ENCODE data around the gene TAF1B.
"Not testable (repeated sequence)": the region's sequence is repeated elsewhere in the genome, so short reads cannot be mapped to it uniquely, and the experiment has no call there.

The TAF1B gene

DNA sequence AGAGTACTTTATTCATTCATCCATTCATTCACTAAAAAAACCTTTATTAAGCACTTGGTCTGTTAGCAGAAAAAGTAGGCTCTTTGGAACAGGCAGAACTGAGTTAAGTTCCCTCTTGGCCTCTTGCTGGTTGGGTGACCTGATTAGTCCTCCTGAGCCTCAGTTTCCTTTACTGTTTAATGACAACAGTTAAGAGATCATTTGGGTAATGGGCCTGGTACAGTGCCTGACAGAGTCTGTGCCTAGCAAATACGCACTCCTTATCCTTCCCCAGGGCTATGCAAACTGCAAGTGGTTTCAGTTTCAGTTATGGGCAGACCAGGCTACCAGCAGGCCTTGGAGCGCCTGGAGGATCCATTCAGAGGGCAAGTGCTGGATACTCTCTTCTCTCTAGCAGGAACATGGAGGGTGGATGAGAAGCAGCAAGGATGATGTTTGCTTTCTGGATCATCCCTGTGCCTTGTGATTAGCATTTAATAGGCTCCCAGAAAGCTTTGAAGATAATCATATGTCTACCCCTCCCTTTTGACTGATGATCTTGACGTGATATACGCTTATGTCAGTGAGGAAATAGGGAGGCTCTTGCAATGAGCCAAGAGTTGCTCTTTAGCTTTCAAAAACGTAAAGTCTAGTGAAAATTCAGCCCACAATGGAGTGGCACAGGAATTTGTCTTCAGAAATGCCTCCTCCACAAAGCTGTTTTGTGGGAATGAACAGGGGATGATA lies 12.4 kb upstream of the TAF1B start:
- DNase-seq = no peak

DNA sequence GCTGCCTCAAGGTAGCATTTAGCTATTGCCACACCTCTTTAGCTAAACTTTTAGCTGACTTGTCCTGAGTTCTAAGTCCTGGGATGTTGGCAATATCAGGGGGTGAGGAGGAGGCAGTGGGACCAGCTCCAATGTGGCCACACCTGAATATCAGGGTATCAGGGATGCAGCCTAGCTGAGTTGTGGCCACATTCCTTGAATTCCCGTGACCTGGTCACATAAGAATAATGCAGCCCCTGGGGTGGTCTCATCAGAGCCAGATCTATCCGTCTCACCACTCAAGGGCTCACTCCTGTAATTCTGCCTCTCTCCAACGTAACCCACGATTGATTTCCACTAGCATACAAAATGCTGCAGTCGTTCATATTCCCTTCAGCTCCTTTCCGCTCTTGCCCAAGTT lies 11.6 kb upstream of the TAF1B start:
- DNase-seq = no peak

DNA sequence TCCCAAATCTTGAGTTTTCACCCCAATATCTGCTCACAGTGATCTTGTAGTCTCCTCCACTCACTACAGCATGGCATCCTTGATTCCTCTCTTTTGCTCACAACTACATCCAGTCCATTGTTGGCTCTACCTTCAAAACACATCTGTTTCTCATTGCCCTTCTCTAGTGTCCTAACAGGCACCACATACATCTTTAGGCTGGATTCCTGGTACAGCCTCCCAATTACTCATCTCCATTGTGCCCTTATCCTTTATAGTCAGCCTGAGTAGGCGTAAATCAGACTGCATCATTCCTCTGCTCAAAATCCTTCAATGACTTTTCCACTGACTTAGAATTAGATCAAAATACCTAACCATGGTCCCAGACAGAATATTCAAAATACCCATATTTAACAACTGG lies 10.7 kb upstream of the TAF1B start:
- no peak for DNase-seq

DNA sequence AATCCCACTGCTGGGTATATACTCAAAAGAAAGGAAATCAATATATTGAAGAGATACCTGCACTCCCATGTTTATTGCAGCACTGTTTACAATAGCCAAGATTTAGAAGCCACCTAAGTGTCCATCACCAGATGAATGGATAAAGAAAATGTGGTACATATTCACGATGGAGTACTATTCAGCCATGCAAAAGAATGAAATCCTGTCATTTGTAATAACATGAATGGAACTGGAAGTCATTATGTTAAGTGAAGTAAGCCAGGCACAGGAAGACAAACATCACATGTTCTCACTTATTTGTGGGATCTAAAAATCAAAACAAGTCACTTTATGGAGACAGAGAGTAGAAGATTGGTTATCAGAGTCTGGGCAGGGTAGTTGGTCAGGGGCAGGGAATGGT lies 8.2 kb upstream of the TAF1B start:
- not testable (repeated sequence) for DNase-seq

DNA sequence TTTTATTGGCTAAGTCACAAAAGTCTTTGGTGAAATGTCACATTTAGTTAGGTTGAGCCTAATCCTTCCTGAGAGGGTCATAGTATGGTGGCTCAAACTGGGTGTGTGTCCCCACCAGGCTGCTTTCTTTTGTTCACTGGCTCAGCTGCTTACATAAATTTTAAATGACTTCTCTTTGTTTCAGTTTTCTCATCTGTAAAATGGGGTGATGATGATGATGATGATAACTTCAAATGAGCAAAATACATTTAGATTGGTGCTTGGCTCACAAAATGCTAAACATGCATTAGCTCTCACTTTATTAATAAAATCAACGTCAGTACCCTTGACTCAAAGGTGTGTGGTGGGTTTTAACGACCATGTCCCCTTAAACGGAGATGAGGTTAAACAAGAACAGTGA lies 7.2 kb upstream of the TAF1B start:
- DNase-seq = no peak

DNA sequence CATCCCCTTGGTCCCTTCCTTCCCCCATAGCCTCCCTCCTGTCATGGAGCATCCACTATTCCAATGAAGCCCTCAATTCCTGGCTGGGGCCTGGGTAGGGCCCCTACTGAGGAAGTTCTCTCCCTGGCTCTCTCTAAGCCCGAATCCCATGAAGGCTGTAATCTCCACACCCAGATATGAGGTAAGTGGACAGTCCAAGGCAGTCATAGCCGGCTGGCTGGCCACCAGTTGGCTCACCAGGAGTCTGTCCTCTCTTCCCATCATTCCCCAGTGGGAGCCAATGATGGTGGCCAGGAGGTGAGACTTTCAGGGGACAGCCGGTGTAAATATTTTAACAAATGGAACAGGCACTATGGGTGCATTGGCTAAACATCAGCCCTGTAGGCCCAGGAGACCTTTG lies 6.8 kb upstream of the TAF1B start:
- DNase-seq = no peak

DNA sequence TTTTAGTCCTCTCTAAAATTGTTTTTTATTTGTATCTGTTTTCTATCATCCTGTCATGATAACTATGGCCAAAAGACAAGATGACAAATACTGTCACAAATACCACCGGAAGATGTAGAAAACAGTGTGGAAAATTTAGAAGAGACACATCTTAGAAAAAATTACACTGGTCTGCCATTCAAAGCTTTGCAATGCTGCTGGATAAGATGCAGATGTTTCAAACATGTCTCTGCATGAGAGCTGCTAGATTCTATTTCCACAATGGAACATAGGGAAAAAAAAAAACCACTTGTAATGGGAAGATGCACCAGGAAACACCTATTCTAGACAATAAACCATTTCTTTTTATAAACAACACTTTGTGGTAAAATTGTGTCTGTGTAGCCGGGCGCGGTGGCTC lies 5.8 kb upstream of the TAF1B start:
- DNase-seq = no peak

DNA sequence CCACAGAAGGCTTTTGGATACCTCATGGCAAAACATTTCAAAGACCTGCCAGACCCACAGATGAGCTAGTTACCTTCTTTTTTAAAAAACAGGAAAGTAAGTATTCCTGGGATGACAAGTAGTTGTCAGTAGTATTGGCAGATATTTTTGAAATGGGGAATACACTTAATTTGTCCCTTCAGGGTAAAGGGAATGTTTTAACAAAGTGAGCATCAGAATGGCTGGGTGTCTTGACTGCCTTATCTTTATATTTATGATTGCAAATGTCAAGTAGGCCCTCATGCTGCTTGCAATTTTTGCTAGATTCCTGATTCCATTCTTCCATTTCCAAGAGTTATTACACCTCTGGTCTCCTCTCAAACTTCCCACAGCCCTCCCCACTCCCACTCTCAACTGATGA lies 4.9 kb upstream of the TAF1B start:
- DNase-seq = no peak

DNA sequence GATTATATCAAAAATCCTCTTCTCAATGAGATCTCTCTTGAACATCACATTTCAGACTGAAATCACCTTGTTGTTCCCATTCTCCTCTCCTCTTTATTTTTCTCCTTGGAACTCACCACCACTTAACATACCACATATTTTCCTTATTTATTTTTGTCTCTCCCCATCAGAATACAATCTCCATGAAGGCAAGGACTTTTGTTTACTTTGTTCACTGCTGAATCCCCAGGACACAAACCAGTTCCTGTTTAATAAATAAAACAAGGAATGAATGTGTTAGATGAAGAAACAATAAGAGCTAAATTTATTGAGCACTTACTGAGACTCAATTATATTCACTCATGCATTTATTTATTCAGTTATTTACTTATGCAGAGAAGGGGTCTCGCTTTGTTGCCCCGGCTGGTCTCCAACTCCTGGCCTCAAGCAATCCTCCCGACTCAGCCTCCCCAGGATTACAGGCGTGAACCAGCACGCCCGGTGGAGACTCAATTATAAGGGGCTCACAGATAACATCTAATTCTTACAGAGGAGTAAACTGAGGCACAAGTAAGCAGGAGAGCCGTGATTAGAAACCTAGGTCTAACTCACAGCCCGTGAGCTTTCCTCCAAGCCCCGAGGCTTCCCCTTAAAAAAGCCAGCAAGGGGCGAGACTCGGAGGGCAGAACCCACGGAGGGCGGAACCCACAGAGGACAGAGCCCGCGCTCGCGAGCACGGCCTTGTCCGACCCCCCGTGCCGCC lies 616 bp upstream of the TAF1B start:
- peak in 1 of 58 donors; percentile 43 for DNase-seq

DNA sequence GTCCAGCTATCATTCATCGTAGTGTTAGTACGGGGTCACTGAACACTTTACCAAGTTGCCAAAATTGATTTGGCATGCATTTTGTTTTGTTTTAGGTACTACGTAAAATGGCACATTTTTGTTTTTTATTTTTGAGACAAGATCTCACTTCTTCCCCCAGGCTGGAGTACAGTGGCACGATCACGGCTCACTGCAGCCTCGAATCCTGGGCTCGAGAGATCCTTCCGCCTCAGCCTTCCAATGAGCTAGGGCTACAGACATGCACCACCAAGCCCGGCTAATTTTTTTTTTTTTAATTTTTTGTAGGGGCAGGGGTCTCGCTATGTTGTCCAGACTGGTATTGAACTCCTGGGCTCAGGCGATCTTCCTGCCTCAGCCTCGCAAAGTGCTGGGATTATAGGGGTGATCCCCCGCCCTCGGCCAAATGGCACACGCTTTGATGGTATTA lies 786 bp downstream of the TAF1B start:
- DNase-seq = peak in 2 of 58 donors; percentile 4 to 11

DNA sequence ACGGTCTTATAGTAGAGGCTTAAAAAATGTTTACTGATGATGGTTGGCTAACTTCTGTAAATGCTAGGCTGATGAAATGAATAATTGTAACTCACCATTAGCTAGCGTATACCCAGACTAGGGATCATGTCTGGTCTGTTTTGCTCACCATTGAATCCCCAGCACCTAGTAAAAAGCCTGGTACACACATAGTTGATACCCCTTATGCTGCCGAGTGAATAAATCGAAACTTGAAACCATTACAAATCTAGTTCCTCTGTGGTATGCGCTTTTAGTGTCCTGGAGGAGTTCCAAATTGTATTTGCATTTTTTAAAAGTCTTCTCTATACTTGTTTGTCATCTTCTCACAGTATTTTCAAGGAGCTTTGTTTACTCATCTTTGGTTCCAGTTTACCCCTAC lies 1.3 kb downstream of the TAF1B start:
- no peak for DNase-seq

DNA sequence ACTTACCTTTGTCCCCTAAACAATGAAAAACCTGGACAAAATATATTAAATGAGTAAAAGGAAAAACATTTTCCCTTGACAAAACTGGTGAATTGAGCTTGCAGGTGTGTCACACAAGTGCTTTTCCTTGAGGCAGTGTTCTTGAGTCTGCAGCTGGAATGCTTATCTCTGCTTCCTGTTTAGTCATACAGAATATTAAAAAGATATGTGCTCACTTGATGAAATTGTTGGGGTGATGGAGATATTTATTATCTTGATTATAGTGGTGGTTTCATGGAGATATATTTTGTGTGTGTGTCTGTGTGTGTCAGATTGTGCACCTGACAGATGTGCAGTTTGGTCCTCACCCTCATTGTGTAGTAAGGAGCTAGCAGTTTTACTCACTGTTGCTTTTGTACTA lies 3.3 kb downstream of the TAF1B start:
- no peak for DNase-seq

DNA sequence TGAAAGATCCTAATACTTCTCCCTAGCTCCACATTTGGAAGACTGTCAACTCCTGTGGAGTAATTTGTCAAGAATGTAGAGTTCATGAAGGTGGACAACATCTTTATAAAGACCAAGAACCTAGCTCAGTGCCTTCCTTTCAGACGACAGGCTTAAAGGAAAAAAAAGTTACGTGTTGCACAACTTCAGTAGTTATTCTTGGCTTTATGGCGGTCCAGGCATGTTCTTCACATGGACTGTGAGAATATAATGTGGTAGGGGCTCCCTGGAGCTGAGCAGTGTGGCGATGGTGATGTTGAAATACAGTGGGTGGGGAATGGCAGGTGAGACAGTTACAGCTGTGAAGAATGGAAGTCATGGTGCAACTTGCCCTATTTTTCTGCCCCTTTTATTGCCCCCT lies 3.9 kb downstream of the TAF1B start:
- DNase-seq = no peak

DNA sequence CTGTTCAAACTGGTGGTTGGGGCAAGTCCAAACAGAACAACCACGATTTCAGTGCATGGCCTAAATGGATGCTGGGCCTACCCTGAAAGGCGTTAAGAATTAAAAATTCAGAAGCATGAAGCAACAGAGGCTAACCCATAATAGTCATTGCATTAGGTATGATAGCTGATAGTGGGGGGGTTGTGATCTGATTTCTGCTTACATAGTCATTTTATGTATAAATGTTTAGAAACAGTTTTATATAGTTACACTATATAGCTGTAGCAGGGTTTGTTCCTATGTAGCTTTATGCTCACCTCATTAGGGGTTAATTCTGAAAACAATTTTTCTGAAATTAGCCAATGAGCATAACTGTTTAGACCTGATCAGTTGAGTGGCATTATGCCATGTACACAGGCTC lies 9.6 kb downstream of the TAF1B start:
- DNase-seq = no peak

DNA sequence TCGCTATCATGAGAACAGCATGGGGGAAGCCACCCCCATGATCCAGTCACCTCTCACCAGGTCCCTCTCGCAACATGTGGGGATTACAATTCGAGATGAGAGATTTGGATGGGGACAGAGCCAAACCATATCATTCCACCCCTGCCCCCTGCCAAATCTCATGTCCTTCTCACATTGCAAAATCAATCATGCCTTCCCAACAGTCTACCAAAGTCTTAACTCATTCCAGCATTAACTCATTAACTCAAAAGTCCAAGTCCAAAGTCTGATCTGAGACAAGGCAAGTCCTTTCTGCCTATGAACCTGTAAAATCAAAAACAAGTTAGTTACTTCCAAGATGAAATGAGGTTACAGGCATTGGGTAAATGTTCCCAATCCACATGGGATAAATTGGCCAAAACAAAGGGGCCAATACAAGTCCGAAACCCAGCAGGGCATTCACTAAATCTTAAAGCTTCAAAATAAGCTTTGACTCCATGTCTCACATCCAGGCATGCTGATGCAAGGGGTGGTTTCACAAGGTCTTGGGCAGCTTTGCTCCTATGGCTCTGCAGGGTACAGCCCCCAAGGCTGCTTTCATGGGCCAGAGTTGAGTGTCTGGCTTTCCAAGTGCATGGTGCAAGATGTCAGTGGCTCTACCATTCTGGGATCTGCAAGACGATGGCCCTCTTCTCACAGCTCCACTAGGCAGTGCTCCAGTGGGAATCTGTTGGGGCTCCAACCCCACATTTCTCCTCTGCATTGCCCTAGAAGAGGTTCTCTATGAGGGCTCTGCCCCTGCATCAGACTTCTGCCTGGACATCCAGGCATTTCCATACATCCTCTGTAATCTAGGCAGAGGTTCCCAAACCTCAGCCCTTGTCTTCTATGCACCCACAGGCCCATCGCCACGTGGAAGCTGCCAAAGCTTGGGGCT lies 14.8 kb downstream of the TAF1B start:
- DNase-seq = no peak

DNA sequence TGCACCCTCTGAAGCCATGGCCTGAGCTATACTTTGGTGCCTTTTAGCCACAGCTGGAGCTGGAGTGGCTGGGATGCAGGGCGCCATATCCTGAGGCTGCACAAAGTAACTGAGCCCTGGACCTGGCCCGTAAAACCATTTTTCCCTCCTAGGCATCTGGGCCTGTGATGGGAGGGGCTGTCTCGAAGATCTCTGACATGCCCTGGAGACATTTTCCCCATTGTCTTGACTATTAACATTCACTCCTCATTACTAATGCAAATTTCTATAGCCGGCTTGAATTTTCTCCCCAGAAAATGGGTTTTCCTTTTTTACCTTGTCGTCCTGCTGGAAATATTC lies 15.4 kb downstream of the TAF1B start:
- DNase-seq = no peak

DNA sequence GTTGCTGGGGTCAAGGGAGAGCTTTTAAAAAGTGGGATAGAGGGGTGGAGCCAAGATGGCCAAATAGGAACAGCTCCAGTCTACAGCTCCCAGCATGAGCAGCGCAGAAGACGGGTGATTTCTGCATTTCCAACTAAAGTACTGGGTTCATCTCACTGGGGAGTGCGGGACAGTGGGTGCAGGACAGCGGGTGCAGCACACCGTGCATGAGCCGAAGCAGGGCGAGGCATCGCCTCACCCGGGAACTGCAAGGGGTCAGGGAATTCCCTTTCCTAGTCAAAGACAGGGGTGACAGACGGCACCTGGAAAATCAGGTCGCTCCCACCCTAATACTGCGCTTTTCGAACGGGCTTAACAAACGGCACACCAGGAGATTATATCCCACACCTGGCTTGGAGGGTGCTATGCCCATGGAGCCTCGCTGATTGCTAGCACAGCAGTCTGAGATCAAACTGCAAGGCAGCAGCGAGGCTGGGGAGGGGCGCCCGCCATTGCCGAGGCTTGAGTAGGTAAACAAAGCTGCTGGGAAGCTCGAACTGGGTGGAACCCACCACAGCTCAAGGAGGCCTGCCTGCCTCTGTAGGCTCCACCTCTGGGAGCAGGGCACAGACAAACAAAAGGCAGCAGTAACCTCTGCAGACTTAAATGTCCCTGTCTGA lies 17.8 kb downstream of the TAF1B start:
- not testable (repeated sequence) for DNase-seq

DNA sequence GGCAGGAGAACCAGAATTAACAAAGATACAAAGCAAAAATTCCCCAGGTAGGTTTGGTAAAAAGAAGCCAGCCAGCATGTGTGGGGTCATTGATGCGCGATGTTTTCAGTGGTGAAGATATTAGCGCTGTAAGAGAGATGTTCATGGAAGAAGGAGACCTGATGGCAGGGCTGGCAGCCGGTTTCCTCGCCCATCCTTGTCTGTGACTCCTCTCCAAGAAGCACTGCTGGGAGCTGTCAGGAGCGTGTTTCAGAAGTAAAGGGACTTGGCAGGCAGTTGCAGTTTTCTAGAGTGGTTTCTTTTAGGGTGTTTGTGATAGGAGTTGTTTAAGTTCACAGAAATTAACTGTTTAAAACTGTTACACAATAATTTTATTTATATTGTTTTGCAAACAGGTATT lies 24.6 kb downstream of the TAF1B start:
- peak in 3 of 58 donors; percentile 3 to 13 (median 5) for DNase-seq

DNA sequence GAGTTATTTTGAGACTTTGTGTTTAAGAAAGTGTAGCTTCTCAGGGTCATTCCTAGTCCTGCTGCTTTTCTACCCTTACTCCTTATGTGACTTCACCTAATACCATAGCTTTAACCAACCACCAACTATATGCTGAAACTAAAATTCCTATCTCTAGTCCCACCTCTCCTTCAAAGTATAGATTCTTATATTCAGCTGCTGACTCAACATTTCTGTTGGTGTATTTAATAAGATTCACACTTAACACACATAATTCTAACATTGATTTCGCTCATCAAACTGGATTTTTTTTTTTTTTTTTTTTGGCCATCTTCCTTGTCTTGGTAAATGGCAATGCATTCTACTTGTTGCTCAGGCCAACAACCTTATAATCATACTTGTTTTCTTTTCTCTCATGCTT lies 30.1 kb downstream of the TAF1B start:
- DNase-seq = no peak

DNA sequence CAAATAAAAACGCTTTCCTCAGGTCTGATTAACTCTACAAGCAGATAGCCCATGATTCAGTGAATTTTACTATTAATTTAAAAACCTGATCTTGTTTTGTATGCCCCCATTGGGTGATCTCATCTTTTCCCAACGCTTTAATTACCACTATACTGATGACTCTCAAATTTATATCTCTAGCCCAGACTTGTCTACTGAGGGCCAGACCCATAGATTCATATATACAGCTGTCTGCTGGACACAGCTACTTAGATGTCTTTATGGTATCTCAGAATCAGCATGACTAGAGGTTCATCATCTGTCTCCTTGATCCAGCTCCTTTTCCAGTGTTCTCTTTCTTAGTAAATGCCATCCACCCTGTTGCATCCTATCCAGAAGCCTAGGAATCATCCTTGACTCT lies 33.8 kb downstream of the TAF1B start:
- no peak for DNase-seq

DNA sequence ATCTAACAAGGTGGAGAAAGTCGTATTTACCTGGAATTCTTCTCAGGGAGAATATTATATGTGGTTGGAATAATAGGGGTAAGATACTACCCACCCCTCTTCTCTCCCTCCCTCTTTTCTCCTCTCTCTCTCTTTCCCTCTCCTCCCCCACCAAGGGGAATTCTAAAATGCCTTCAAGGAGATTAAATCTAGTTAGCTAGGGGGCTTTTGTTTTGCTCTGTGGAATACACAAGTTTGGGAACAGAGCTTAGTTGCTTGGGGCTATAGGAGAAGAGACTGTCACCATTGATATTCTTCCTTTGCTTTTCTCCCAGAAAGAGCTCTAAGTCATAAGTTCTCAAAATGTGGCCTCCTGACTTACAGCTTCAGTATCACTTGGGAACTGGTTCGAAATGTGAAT lies 34.5 kb downstream of the TAF1B start:
- DNase-seq = no peak

Data from anterior cingulate cortex (tissue), 58 donors.